H9 (cell line): ENCODE data around the gene DGCR2. TPM values are rescaled to one million over a fixed set of nuclear protein-coding genes. Genes with fewer than 3 reads are reported as not detected.

Experiments
- DNase-seq: peaks from one replicate; pipeline ENCODE4 v3.0.0-alpha.2; 2017
- H2AFZ ChIP-seq: one replicate; pipeline ENCODE4 v1.6.1; 2013; ENCODE audit warnings: mild to moderate bottlenecking, low read length, control low read depth, moderate library complexity
- H2AK5ac ChIP-seq: 2 replicates; pipeline ENCODE4 v1.6.1; 2013; ENCODE audit warnings: low read length, control low read depth, mixed read lengths; ENCODE audit not compliant: insufficient read length
- H2BK120ac ChIP-seq: one replicate; pipeline ENCODE4 v1.6.1; 2013; ENCODE audit warnings: low read depth, mild to moderate bottlenecking, low read length, control low read depth, inconsistent platforms; ENCODE audit not compliant: poor library complexity, severe bottlenecking
- H2BK12ac ChIP-seq: 2 replicates; pipeline ENCODE4 v1.6.1; 2013; ENCODE audit warnings: low read length, control low read depth, mixed read lengths, low read depth; ENCODE audit not compliant: insufficient read length
- H2BK15ac ChIP-seq: 2 replicates; pipeline ENCODE4 v1.6.1; 2013; ENCODE audit warnings: low read depth, low read length, control low read depth
- H2BK20ac ChIP-seq: one replicate; pipeline ENCODE4 v1.6.1; 2013; ENCODE audit warnings: low read depth, mild to moderate bottlenecking, low read length, control low read depth, inconsistent platforms; ENCODE audit not compliant: poor library complexity, severe bottlenecking
- H2BK5ac ChIP-seq: 2 replicates; pipeline ENCODE4 v1.6.1; 2013; ENCODE audit warnings: low read length, control low read depth, mixed read lengths; ENCODE audit not compliant: insufficient read length
- H3K14ac ChIP-seq: 2 replicates; pipeline ENCODE4 v1.6.1; 2013; ENCODE audit warnings: low read length, control low read depth; ENCODE audit not compliant: insufficient read depth
- H3K18ac ChIP-seq: 2 replicates; pipeline ENCODE4 v1.6.1; 2013; ENCODE audit warnings: low read depth, mild to moderate bottlenecking, mixed read lengths, low read length, control low read depth; ENCODE audit not compliant: insufficient read length
- H3K23ac ChIP-seq: 2 replicates; pipeline ENCODE4 v1.6.1; 2013; ENCODE audit warnings: low read length, control low read depth, mixed read lengths, low read depth; ENCODE audit not compliant: insufficient read length
- H3K23me2 ChIP-seq: 2 replicates; pipeline ENCODE4 v1.6.1; 2013; ENCODE audit warnings: low read depth, mild to moderate bottlenecking, mixed read lengths, low read length, control low read depth; ENCODE audit not compliant: insufficient read length, poor library complexity, severe bottlenecking
- H3K27ac ChIP-seq: 2 replicates; pipeline ENCODE4 v1.5.1; 2013; ENCODE audit warnings: low read length, control low read depth, mixed read lengths, low read depth; ENCODE audit not compliant: insufficient read length
- H3K27me3 ChIP-seq: 2 replicates; pipeline ENCODE4 v1.6.1; 2013; ENCODE audit warnings: low read length, control low read depth, inconsistent platforms; ENCODE audit not compliant: insufficient read depth
- H3K4ac ChIP-seq: 2 replicates; pipeline ENCODE4 v1.6.1; 2013; ENCODE audit warnings: low read depth, mild to moderate bottlenecking, control low read depth, inconsistent platforms, low read length, moderate library complexity
- H3K4me1 ChIP-seq: 2 replicates; pipeline ENCODE4 v1.6.1; 2013; ENCODE audit warnings: low read length, control low read depth, inconsistent platforms; ENCODE audit not compliant: insufficient read depth
- H3K4me2 ChIP-seq: 2 replicates; pipeline ENCODE4 v1.6.1; 2013; ENCODE audit warnings: low read length, control low read depth, mixed read lengths; ENCODE audit not compliant: insufficient read length, insufficient read depth
- H3K56ac ChIP-seq: 2 replicates; pipeline ENCODE4 v1.6.1; 2013; ENCODE audit warnings: low read depth, mild to moderate bottlenecking, mixed read lengths, low read length, control low read depth; ENCODE audit not compliant: insufficient read length
- H3K79me1 ChIP-seq: 2 replicates; pipeline ENCODE4 v1.6.1; 2013; ENCODE audit warnings: low read depth, mild to moderate bottlenecking, moderate library complexity, low read length, control low read depth, inconsistent platforms; ENCODE audit not compliant: insufficient read depth, poor library complexity, severe bottlenecking
- H3K79me2 ChIP-seq: 2 replicates; pipeline ENCODE4 v1.6.1; 2013; ENCODE audit warnings: low read length, control low read depth, inconsistent platforms; ENCODE audit not compliant: insufficient read depth
- H3K9ac ChIP-seq: 2 replicates; pipeline ENCODE4 v1.6.1; 2013; ENCODE audit warnings: low read length, control low read depth, mixed read lengths; ENCODE audit not compliant: insufficient read length; ENCODE audit errors: extremely low read depth
- H3K9me3 ChIP-seq: one replicate; pipeline ENCODE4 v1.6.1; 2013; ENCODE audit warnings: low read depth, low read length, inconsistent platforms; ENCODE audit not compliant: control insufficient read depth
- H3T11ph ChIP-seq: one replicate; pipeline ENCODE4 v1.6.1; 2013; ENCODE audit warnings: mild to moderate bottlenecking, low read length, control low read depth, inconsistent platforms
- H4K20me1 ChIP-seq: one replicate; pipeline ENCODE4 v1.6.1; 2013; ENCODE audit not compliant: control insufficient read depth, insufficient read length, insufficient read depth
- H4K5ac ChIP-seq: 2 replicates; pipeline ENCODE4 v1.6.1; 2013; ENCODE audit warnings: low read depth, mild to moderate bottlenecking, mixed read lengths, low read length, control low read depth; ENCODE audit not compliant: insufficient read length
- H4K8ac ChIP-seq: replicated peaks from 2 replicates; pipeline ENCODE4 v1.6.1; 2013; ENCODE audit warnings: low read length, control low read depth, mixed read lengths, low read depth; ENCODE audit not compliant: insufficient read length
- H4K91ac ChIP-seq: 2 replicates; pipeline ENCODE4 v1.6.1; 2013; ENCODE audit warnings: low read depth, mild to moderate bottlenecking, moderate library complexity, mixed read lengths, low read length, control low read depth; ENCODE audit not compliant: insufficient read length
- H3K27ac Mint-ChIP-seq, 3 experiments: 2 replicates in 2 of 3; 3 replicates in 1 of 3; pipeline ENCODE4 v1.8.0; 2020 to 2021; ENCODE audit warnings: mixed read lengths in 3 of 3, mild to moderate bottlenecking in 1 of 3, moderate library complexity in 1 of 3
- H3K27me3 Mint-ChIP-seq: 2 replicates; pipeline ENCODE4 v1.8.0; 2021; ENCODE audit warnings: low read depth, mild to moderate bottlenecking, moderate library complexity, mixed read lengths
- H3K36me3 Mint-ChIP-seq, 3 experiments: 2 replicates in 2 of 3; 3 replicates in 1 of 3; pipeline ENCODE4 v1.8.0; 2020 to 2021; ENCODE audit warnings: low read depth in 3 of 3, mixed read lengths in 3 of 3; ENCODE audit not compliant: insufficient read depth in 1 of 3
- H3K4me1 Mint-ChIP-seq, 2 experiments: 2 replicates each; pipeline ENCODE4 v1.8.0; 2020; ENCODE audit warnings: mixed read lengths in 2 of 2
- H3K4me3 Mint-ChIP-seq, 2 experiments: 2 replicates in 1 of 2; 3 replicates in 1 of 2; pipeline ENCODE4 v1.8.0; 2020 to 2021; ENCODE audit warnings: mild to moderate bottlenecking in 2 of 2, mixed read lengths in 2 of 2, moderate library complexity in 1 of 2
- H3K9me3 Mint-ChIP-seq, 2 experiments: 2 replicates in 1 of 2; 3 replicates in 1 of 2; pipeline ENCODE4 v1.8.0; 2020; ENCODE audit warnings: mild to moderate bottlenecking in 2 of 2, mixed read lengths in 2 of 2, moderate library complexity in 1 of 2
- CTCF ChIP-seq: fragments of 200-600 bp; sonication (generic); conservative IDR thresholded peaks from 3 replicates; pipeline ENCODE4 v1.8.0; 2021; ENCODE audit warnings: antibody characterized with exemption, mild to moderate bottlenecking
- WGBS: extraction: QIAGEN DNeasy Blood & Tissue Kit; methylation state at CpG from one replicate; pipeline ENCODE4 v1.1.7; 2013; ENCODE audit warnings: missing lambda C conversion rate, low lambda C conversion rate, mixed read lengths; ENCODE audit not compliant: insufficient read length; ENCODE audit errors: extremely low coverage; 5-methylcytosine and 5-hydroxymethylcytosine counted together
- total RNA-seq: library from RNA; stranded (reverse); gene quantifications from 2 replicates; pipeline ENCODE4 v1.2.1, GENCODE V29; 2021

DGCR2 gene
- total RNA-seq, 1 experiment from 2014 or later: 47.2 TPM

DNA sequence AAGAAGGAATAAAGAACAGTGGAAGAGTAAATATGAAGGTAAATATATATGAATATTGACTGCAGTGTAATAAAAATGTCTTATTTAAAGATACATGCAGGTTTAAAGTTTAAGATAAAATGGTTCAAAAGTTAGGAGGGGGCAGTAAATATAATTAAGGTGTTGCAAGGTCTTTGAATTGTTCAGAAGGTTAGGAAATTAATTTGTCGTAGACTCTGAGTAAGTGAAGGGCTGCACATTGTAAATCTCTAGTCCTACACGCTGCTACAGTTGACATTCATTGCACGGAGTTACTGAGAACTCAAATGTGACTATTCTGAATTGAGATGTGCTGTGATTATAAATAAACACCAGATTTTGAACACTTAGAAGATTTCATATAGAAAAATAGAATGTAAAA lies 116.3 kb downstream of the DGCR2 start:
- no peak overlapping the region for H3K56ac ChIP-seq
- Mint-ChIP-seq H3K9me3 (peaks cover 0 to 2% of the 10 kb centered on the region in 2 experiments; a peak in 1 of 5 replicates), H3K27ac (no peak overlapping the region), H3K4me1 (peaks cover under 1% of the 10 kb centered on the region in 2 experiments; a peak in 3 of 4 replicates), H3K36me3 (no peaks in the 10 kb centered on the region), H3K27me3 (peaks cover 13% of the 10 kb centered on the region), H3K4me3 (no peak overlapping the region)
- H3K4me1 ChIP-seq: no peaks in the 10 kb centered on the region
- no peak overlapping the region for H3T11ph ChIP-seq
- no peak overlapping the region for H3K18ac ChIP-seq
- no peak overlapping the region for H3K14ac ChIP-seq
- no peak for DNase-seq
- no peak overlapping the region for H3K4ac ChIP-seq
- H4K20me1 ChIP-seq: no peaks in the 10 kb centered on the region
- no peak overlapping the region for H2BK20ac ChIP-seq
- no peak overlapping the region for H4K5ac ChIP-seq
- no peak overlapping the region for H2AFZ ChIP-seq
- H3K23ac ChIP-seq: no peak overlapping the region
- H2BK15ac ChIP-seq: no peak overlapping the region
- H3K9me3 ChIP-seq: no peaks in the 10 kb centered on the region
- no peak overlapping the region for H2AK5ac ChIP-seq
- WGBS: no CpG with 5 or more reads among the region's 3 CpGs
- no peaks in the 10 kb centered on the region for H3K79me1 ChIP-seq
- H2BK12ac ChIP-seq: no peak overlapping the region
- H4K8ac ChIP-seq: no peak overlapping the region
- no peak overlapping the region for H4K91ac ChIP-seq
- no peak overlapping the region for H2BK5ac ChIP-seq
- no peak overlapping the region for H3K27ac ChIP-seq
- TF ChIP-seq CTCF: no peak
- no peaks in the 10 kb centered on the region for H3K27me3 ChIP-seq
- no peaks in the 10 kb centered on the region for H3K79me2 ChIP-seq
- no peak overlapping the region for H3K4me2 ChIP-seq
- no peak overlapping the region for H3K9ac ChIP-seq
- no peak overlapping the region for H2BK120ac ChIP-seq
- no peaks in the 10 kb centered on the region for H3K23me2 ChIP-seq
